GM13976 (cell line): Measurements from ENCODE around the gene CTCF.
A peak's percentile ranks its signal among the peaks of the same experiment; 100 is the strongest.

Experiments
- DNase-seq: peaks from one replicate; pipeline ENCODE4 v3.0.0; 2012; ENCODE audit warnings: low spot score
- in situ Hi-C: fragments of 300-500 bp; cut with MboI; formaldehyde crosslinking; loops from one replicate; pipeline ENCODE4 v1.12.0; 2022; ENCODE audit warnings: low sequenced_read_pairs, mixed read lengths, inconsistent platforms; ENCODE audit not compliant: unreplicated experiment
- TF ChIP-seq, protein P1 (sequence below): IDR thresholded peaks from 2 replicates; pipeline ENCODE4 v1.5.1; 2012; ENCODE audit warnings: borderline replicate concordance, mild to moderate bottlenecking; ENCODE audit not compliant: insufficient read depth; ENCODE audit errors: extremely low read depth, missing control alignments, control extremely low read depth

Gene CTCF

DNA sequence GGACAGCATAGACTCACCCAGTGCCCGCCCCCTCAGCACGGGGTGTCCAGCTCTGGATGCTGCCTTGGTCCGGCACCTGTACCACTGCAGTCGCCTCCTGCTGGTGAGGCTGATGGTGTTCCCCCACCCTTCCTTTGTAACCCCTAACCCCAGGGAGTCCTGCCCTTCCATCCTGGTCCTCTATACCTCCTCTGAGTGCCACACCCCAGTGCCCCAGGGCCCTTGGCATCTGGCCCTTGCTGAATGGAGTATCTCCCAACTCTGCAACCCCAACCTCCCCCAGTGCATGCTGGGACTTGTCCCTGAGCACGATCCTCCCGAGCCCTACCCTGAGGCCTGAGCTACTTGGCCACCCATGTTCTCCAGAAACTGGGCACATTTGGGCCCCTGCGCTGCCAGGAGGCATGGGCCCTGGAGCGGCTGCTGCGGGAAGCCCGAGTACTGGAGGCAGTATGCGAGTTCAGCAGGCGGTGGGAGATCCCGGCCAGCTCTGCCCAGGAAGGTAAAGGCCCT, 17.9 kb upstream of the CTCF start:
- in situ Hi-C loops: loop anchor here (25.0 kb wide), 1 partner anchor 268 kb away; the partner anchor contains the start of genes RANBP10 and TSNAXIP1
- TF ChIP-seq, protein P1, sequence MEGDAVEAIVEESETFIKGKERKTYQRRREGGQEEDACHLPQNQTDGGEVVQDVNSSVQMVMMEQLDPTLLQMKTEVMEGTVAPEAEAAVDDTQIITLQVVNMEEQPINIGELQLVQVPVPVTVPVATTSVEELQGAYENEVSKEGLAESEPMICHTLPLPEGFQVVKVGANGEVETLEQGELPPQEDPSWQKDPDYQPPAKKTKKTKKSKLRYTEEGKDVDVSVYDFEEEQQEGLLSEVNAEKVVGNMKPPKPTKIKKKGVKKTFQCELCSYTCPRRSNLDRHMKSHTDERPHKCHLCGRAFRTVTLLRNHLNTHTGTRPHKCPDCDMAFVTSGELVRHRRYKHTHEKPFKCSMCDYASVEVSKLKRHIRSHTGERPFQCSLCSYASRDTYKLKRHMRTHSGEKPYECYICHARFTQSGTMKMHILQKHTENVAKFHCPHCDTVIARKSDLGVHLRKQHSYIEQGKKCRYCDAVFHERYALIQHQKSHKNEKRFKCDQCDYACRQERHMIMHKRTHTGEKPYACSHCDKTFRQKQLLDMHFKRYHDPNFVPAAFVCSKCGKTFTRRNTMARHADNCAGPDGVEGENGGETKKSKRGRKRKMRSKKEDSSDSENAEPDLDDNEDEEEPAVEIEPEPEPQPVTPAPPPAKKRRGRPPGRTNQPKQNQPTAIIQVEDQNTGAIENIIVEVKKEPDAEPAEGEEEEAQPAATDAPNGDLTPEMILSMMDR: no peak
- no peak for DNase-seq

DNA sequence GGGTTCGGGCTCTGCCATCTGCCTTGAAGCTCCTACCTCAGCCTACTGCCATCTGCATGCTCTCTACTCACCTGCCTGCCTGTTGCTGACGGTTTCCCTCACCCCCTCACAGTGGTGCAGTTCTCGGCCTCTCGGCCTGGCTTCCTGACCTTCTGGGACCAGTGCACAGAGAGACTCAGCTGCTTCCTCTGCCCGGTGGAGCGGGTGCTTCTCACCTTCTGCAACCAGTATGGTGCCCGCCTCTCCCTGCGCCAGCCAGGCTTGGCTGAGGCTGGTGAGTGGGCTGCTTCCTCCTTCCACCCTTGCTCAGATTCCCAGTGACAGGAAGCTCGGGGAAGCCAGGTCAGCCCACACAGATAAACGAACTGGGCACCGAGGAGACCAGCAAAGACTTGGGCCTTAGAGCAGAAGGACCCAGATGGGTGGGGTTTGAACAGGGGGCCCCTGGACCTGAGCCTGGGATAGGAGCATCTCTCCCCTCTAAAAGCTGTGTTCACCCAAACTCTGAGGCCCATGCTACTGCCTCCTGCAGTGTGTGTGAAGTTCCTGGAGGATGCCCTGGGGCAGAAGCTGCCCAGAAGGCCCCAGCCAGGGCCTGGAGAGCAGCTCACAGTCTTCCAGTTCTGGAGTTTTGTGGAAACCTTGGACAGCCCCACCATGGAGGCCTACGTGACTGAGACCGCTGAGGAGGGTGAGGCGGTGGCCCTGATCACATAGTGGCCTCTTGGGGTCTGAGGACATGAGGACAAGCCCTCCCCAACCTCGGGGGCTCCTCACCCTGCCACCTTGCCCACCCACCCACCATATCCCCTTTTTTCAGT, 17.3 kb upstream of the CTCF start:
- no peak for DNase-seq
- TF ChIP-seq, protein P1: no peak
- in situ Hi-C loops: loop anchor here (25.0 kb wide), 1 partner anchor 267 kb away; the partner anchor contains the start of genes RANBP10 and TSNAXIP1

DNA sequence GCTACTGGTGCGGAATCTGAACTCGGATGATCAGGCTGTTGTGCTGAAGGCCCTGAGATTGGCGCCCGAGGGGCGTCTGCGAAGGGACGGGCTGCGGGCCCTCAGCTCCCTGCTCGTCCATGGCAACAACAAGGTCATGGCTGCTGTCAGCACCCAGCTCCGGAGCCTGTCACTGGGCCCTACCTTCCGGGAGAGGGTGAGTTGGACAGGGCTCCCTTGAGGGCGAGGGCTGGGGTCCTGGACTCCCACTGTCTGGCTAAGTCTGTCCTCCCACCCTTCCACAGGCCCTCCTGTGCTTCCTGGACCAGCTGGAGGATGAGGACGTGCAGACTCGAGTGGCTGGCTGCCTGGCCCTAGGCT, 16.7 kb upstream of the CTCF start:
- DNase-seq: no peak
- in situ Hi-C loops: loop anchor here (25.0 kb wide), 1 partner anchor 267 kb away; the partner anchor contains the start of genes RANBP10 and TSNAXIP1
- TF ChIP-seq, protein P1: no peak

DNA sequence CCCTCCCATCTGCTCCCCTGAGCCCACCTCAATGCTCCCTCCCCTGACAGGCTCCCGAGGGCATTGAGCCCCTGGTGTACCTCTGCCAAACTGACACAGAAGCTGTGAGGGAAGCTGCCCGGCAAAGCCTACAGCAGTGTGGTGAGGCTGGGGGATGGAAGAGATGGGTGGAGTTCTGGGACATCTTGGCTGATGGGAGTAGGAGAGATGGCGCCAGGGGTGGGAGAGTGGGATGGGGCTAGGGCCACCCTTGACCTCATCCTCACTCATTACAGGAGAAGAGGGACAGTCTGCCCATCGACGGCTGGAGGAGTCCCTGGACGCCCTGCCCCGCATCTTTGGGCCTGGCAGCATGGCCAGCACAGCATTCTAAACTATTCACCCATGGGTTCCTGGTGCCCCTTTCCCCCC, 16.2 kb upstream of the CTCF start:
- in situ Hi-C loops: loop anchor here (25.0 kb wide), 1 partner anchor 266 kb away; the partner anchor contains the start of genes RANBP10 and TSNAXIP1
- DNase-seq: no peak
- TF ChIP-seq, protein P1: no peak

DNA sequence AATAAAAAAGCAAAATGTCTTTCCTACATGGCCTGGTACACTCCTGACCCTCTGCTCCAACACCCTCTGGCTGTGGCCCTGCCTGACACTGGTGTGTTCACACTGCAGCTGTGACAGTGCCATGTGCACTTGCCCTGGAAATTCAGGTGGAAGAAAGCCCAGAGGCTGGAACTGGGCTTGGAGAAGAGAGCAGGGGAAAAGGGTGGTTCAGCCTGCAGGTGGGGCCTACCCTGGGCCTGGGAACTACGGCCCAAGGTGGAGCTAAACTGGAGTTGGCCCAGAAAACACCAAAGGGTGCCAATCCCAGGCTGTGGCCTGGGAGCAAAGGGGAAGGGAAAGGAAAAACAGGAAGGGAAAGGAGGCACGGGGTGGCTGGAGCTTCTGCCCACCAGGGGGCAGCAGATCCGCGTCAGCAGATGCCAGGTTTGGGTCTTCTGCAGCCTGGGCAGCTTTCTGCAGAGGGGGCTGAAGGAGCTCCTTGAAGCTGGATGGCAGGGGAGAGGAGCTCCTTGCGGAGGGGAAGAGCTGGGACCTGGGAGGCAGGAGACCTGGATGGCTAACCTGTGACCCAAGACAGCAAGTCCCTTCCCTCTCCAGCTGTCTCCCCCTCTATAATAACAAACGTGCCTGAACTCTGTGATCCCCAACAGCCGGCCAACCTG, 15.4 kb upstream of the CTCF start:
- peak; percentile 85 for DNase-seq
- TF ChIP-seq, protein P1: peak; percentile 90
- in situ Hi-C loops: loop anchor here (25.0 kb wide), 1 partner anchor 265 kb away; the partner anchor contains the start of genes RANBP10 and TSNAXIP1
